ENCODE measurements around the gene ANTXR1.
"Not testable (repeated sequence)": the region's sequence is repeated elsewhere in the genome, so short reads cannot be mapped to it uniquely, and the experiment has no call there.

Gene ANTXR1

DNA sequence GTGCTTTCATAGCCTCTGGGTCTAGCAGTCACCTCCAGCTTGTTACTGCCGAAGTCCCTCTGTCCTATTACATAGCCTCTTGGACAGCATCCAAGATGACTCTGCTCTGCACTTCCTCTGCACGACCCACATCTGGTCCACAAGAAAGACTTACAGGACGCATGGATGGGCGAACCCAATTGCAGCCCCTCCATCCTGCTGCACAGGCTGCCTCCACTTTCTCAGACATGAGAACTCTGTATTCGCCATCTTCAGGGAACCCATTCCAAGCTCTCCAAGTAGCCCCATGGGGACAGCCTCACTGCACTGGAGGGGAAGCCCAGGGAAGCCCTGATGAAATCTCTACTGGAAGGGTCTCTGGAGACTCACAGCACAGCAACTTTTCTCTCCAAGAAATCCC, 201.9 kb downstream of the ANTXR1 start:
- DNase-seq = no peak

DNA sequence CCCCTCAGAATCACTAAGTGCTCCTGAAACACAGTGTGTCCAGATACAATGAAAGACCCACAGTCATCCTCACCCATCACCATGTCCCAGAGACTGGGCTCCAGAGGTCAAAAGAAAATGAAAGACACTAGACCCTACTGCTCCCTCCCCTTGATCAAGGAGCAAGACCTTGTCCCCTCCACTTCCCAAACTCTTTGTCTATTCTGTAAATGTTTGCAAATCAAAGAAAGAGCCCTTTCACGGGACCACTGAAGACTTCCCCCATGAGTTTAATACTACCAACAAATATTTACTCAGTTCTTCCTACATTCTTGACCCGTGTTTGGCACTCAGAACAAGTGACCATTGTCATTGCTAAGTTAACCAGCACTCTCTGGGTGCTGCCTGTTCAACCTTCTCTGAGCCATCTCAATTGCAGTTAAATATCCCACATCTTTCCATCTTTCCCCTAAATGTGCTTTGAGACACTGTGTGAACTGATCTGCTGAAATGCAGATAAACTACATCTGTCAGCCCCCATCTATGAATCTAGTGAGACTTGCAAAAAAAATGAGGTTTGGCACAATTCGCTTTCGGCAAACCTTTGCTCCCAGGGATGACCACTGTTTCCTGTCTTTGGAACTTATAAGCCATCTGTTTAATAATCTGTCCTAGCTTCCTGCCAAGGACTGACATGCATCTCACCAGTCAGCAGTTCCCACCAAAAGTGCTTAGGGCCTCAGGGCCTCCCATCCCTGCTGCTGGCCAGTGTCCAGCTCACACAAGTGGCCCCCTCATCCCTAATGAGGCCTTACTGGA, 203.8 kb downstream of the ANTXR1 start:
- no peak for DNase-seq

DNA sequence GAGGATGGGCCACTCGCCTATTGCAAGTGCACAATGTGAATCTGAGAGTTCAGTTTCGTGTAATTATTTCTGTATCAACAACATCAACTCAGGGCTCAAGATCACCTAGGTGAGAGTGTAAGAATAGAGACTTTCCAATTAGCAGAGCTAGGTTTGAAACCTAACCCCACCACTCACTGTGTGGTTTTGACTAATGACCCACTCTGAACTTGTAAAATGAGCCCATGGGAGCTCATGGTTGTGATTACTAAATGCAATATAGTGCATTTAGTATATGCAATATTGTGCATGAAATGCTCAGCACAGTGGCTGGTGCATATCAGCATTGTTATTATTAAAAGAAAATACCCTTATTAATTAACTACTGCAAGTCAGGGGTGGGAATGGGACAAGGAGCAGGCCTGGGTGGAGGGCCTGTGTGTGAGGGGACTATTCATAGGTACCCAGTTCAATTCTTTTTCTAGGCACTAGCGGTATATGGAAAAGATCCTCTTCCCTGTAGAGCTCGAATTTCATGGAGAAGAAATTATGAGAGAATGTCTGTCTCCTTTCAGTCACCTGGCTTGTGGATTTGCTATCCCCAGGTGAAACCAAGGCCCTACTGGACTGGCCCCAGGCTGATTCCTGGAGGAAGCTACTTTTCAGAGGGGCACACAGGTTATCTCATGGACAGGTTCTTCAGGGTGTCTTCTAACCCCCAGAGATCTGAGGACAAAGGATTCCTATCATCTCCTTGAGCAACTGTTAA, 204.5 kb downstream of the ANTXR1 start:
- no peak for DNase-seq

DNA sequence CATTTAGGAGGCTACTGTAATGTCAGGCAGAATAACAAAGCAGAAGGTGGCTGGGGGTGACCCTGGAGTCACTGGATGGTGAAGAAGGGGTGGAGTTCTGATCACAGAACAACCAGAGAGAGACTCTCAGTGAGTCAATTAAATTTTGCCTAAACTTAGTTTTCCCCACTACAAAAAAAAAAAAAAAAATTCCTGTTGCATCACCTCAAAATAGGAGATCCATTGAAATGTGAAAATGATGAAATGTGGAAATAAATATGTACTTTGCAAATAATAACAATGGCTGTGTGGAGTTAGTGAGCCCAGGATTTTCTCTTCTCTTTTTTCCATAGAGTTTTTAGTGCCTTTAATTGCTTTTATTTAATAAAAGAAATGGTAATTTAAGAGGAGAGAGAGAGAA, 208.5 kb downstream of the ANTXR1 start:
- no peak for DNase-seq

DNA sequence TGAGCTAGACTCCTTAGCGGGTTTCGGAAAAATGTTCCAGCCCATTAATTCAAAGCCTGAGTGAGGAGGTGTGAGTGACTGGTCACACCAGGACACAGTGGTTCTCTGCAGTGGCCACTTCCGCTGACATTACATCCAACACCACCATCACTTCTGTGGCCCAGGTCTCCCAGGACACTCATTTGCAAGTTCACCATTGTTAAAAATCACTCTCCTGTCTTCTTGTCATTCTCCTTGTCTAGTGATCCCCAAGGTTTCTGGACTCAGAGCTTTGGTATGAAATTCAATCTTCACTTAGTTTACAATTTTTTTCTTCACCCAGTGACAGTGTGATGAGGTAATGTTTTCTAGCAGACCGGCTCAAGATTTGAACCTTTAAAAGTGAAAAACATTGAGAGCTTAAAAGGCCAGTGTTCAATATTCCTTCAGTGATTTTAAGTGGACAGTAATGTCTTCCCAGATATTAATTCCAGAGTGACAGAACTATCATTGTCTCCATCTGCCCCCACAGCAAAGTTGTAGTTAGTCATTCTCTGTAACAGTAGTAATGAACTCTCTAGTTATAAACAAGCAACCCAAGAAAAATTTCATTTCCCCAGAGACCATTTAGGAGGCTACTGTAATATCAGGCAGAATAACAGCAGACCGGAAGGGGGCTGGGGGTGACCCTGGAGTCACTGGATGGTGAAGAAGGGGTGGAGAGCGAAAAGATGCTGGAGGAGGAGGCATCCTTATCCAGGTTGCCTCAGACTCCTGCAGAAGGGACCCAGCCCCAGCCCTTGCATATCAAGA, 209.2 kb downstream of the ANTXR1 start:
- DNase-seq = no peak

DNA sequence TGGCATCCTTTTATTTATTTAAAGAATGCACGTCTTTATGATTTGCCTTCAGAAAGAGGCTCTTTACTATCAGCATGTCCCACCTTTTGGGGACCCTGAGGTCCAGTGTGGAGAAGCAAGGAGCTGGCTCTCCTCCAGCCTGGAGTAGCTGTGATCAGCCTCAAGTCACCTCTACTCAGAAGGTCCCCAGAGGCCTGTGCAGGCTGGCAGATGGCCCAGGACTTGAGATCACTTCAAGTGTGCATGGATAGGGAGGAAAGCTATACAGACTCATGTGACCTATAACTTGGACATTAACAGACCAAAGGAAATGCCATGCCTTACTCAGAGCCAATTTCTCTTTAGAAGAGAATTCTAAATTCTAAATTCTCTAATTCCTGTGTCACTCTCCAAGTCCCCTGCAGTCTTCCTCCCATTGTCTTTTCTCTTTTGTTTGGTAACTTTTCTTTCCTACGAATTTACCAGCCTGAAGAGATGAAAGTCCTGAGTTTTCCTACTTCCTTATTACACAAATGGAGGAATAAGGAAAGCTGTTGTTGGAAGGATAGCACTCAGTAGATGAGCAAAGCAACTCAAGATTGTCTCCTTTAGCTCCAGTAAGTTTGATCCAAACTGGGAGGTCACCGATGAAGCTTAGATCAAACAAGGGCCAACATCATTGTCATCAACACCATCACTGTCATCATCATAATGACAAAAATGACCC, 210.1 kb downstream of the ANTXR1 start:
- DNase-seq = no peak

DNA sequence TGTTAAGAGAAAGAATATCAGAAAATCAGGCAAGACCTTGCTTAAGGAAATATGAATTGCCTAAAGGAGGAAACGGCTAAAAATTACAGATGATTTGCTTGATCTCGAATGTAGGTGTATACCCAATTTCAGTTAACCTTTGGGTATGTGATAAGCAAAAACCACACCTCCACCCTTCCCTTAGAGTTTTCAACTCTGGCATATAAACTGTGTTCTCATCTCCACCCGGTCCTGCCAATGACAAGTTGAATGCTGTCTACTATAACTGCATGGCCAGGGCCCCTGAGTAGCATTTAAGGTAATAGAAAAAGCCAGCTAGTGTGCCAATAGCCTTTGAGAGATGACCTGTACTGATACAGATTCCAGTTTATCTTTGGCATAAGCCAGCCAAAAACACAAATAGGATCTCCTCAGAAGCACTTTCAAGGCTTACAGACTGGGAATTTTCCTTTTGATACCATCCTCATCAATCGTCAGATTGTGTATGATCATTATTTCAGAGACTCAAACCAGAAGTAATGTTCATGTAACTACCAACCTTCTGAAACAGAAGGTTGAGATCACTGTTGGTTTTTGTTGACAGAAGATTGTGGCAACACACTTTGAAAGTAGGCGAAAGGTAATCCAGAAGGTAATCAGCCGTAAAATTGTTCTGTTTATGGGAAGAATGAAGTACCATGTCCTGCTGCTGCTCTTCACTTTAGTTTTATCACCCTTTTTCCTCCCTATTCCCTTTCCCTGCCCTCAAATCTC, 211.0 kb downstream of the ANTXR1 start:
- no peak for DNase-seq

DNA sequence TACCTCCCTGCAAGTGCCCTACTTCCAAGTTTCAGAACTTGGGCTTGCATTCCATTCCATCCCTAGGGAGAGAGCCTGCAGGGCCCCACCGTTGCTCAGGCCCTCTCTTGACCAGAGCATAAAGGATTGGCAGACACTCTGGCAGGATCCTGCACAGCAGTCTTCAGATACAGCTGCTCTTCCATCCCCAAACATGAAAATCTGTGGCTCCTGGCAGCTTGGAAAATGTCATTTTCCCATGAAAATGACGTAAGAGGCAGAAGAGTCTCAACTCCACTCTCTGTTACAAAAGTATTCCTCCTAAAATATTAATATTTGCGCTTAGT, 211.5 kb downstream of the ANTXR1 start:
- no peak for DNase-seq

DNA sequence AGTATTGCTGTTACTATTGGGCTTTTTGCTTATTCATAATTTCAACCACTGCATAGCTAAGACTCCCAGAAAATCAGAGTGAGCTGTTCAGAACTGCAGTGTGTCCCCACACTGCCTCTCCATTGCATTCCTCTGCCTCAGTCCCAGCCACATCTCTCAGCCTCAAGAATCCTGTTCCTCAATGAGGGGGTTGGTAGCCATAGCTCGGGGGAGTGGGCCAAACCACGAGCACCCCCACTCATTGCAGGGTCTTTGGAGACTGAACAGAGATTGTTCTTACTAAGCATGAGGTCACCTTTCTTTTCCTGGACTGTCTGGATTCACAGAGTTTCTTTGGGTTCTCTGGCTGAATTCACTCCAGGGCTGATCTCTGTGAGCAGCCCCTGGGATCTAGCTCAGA, 213.0 kb downstream of the ANTXR1 start:
- no peak for DNase-seq

DNA sequence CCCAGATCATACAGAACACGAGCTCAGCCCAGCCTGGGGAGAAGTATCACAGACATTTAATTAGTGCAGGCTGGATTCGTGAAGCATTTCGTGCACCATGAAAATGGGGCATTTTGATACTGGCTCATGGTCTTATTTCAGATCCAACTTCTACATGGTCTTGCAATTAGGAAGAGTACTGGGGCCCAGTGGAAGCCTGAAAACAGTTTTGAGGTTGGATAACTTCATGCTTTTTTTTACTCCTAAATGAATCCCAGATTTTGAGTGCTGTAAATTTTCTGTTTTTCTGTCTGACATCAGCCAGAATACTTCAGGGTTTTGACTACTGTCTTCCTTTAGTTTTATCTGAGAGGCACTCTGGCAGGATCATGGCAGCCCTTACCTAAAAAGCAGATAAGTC, 213.9 kb downstream of the ANTXR1 start:
- no peak for DNase-seq

DNA sequence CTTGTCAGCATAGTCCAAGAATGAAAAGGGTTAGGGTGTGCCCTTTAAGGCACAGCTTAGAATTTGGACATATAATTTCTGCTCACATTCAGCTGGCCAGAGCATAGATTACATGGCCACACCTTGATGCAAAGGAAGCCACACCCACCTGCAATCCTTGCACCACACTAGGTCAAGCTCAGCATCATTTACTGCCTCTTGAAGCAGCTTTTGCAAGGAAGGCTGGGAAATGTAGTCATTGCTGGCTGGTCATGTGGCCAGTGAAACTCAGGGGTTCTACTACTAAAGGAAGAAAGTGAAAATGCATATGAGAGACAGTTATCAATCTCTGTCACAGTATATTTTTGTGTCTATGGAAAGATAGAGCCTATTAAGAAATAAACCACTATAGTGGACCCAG, 214.7 kb downstream of the ANTXR1 start:
- no peak for DNase-seq

DNA sequence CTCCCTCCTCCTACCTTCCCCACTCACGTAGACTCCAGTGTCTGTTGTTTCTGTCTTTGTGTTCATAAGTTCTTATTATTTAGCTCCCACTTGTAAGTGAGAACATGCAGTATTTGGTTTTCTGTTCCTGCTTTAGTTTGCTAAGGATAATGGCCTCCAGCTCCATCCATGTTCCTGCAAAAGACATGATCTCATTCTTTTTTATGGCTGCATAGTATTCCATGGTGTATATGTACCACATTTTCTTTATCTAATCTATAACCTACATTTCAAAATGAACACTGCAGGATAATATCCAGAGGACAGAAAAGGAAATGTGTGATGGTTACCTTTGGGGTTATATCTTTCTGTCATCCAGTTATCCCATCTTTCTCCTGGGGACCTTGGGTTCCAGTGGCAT, 218.0 kb downstream of the ANTXR1 start:
- not testable (repeated sequence) for DNase-seq

DNA sequence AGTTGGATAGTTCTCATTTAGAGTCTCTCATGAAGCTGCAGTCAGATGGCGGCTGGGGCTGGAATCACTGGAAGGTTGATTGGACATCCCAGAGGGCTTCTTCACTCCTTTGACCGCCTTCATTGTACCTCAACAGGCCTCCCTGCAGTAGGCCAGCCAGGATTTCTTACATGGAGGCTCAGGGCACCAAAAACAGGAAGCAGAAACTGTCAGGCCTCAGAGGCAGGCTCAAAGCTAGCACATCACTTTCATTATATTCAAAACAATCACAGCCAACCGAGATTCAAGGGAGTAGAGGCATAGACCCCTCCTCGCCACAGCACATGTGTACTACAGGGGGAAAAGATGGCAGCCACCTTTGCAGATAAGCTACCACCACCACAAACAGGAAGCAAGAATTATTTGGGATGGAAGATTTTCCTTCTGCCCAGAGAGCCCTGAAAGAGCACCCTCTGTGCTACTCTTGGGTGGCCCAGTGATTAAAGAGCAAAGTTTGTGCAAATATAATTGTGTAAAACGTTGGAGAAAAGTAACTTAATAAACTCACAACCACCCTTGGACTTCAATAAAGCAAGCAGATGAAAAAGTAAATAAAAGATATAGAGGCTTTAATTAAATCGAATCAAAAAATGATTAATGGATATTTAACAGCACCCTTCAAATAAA, 218.8 kb downstream of the ANTXR1 start:
- no peak for DNase-seq

DNA sequence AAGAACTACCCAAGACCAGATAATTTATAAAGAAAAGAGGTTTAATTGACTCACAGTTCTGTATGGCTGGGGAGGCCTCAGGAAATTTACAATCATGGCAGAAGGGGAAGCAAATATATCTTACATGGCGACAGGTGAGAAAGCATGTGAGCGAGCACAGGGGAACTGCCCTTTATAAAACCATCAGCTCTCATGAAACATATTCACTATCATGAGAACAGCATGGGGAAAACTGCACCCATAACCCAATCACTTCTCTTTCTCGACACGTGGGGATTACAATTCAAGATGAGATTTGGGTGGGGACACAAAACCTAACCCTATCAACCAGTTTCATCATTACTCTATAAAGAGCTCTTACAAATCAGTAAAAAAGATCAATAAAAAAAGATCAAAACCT, 222.9 kb downstream of the ANTXR1 start:
- DNase-seq = not testable (repeated sequence)

DNA sequence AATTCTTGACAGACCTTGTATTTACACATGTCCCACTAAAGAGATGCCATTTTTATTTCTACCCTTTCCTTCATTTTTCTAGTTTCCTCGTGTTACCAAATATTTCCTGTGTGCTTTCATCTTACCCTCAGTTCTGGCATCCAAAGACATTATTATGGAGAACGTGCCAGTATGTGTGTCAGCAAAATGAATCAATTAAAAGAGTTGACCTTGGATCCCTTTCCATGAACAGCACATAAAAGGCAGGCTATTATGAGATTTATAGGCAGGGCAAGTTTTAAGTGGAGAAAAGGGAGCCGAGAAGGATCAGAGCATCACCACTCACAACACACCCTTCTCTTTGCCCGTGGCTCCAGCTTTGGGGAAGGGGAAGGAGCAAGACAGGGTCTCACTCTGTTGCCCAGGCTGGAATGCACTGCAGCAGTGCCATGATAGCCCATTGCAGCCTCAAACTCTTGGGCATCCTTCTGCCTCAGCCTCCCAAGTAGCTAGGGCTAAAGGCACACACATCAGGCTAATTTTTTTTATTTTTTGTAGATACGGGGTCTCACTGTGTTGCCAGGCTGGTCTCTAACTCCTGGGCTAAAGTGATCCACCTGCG, 224.2 kb downstream of the ANTXR1 start:
- no peak for DNase-seq

DNA sequence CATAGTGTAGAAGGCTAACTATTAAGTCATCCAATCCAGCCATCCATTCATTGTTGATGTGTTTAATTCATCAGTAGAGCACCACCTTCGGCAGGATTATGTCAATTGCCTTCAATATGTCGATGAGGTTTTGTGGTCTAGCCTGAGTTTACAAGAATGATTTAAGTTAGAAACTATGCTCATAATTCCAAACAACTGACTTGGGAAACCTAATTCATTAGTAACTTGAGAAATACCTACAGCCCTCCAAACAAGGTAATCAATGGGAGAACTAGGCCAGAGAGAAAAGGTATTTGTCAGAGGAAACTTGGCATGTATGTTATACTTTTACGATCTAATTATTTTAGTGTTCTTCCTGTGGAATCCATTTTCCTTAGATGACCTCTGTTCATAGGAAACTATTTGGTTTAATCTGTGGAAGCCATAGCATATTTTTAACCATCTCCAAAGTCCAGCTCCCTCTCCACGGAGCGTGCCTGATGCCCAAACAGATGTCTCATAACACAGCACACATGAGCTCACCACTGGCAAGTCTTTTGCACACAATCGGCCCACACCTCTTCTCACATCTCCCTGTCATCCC, 225.6 kb downstream of the ANTXR1 start:
- DNase-seq = no peak

DNA sequence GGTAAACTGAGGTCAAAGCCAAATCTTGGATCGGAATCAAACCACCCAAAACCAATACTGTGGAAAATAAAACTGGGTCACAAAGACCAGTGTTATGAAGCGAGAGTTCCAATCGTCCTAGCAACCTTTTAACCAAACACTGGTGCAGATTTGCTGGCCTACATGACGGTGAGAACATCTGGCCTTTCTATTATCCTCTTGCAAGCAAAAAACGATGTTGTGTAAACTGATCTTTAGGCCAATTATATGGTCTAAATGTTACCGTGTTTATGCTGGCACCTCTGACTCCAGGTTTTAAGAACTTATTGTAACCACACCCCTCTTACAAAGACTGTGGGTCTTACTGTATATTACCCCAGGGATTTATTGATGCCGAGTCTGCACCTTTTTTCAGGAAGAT, 228.1 kb downstream of the ANTXR1 start:
- DNase-seq = no peak

DNA sequence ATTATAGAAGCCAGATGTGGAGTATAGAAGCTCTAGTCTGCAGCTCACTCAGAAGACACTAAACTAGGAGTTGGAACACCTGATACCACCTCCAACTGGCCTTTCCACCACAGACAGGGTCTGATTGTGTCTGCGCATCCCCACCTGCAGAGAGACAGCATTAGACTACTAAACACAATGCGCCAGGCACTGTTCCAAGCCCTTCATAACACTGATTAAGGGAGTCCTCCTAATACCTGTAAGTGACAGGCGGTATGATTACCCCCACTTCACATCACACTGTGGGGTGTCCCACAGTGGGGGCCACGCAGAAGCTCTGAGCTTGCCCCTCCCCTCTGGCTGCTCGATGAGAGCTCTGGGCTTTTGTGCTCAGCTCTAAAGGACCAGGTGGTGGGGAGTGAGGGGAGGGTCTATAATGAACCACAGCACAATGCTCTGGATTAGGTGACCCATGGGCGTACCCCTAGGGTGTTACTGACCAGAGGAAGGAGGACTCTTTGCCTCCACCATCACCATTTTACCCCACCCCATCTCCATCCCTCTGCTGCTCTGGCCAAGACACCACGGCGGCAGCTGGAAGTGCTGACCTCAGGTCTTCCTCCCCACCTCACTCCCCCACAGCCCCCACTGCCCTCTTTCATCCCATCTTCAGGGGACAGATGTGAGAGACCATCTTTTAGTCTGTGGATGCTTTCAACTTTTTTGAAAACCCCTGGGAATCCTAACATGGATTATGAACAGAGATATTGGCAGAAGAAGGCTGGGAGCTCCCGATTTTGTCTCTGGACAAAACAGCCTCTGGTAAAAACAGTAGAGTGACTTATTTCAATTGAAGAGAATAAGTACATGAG, 228.9 kb downstream of the ANTXR1 start:
- no peak for DNase-seq

DNA sequence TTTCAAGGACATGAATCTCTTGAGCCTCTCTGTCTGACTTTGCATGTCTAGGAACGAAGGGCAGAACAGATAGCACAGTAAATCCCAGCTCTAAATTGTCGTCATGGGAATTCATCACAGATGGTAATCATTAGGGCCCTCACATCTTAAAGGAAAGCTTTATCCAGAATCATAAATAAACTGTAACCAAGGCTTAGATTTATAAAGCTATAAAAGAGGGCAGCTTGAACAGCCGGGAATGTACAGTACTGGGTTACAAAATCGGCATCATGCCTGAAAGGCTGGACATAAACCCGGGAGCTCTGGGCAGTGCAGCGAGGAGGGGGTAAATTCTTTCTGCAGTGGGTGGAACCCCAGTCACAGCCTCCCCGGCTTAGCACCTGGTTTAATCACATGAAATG, 229.7 kb downstream of the ANTXR1 start:
- no peak for DNase-seq

DNA sequence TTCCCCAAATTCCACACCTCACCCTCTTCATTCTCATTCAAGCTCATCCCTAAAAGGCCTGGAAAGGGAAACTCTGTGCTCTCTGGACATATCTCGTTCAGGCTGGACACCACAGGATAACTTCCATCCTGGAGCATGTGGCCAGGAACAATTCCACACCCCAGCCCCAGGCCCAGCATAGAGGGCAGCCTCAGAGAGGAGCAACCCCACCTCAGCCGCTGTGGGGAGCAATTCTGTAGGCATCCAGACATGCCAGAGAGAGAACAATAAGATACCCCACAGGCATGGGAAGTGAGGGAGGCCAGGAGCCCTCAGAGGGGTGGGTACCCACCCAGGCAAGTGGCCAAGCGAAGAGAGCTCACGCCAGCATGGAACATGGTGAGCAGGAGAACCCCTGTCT, 230.7 kb downstream of the ANTXR1 start:
- no peak for DNase-seq

Data from CD4-positive, alpha-beta T cell treated with Interleukin-6 for 4 hours (primary cell).